DND-41 (cell line): ENCODE measurements around the gene TNFRSF19.

Experiments
- CTCF ChIP-seq: IDR thresholded peaks from 2 replicates; pipeline ENCODE4 v1.5.1; 2012; ENCODE audit warnings: borderline replicate concordance, low read length, moderate library complexity, mild to moderate bottlenecking; ENCODE audit not compliant: poor library complexity, severe bottlenecking; ENCODE audit errors: extremely low read depth
- EZH2 ChIP-seq: IDR thresholded peaks from 3 replicates; pipeline ENCODE4 v1.6.1; 2012; ENCODE audit warnings: borderline replicate concordance, low read depth, mild to moderate bottlenecking, moderate library complexity, low read length, inconsistent platforms; ENCODE audit not compliant: severe bottlenecking

DNA sequence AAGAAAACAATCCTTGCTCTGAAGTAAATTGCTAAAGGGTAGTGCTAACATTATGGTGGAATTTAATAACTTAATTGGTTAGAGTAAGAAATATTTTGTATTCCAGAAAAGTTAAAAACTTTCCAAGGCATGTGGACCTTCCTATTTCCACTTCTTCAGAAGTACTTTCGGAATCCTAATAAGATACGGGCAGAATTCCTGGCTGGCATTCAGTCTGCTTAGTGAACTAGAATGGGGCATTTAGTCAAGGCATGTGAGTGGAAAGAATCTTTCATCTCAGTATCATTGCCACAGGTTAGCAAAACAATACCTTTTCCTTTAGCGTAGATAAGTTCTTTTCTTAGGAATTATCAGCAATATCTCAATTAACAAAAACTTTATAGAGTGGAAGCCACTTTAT lies 85.1 kb downstream of the TNFRSF19 start:
- TF ChIP-seq CTCF (no peak), EZH2 (no peak)
